ENCODE data around the gene PEDS1.

The PEDS1 gene

DNA sequence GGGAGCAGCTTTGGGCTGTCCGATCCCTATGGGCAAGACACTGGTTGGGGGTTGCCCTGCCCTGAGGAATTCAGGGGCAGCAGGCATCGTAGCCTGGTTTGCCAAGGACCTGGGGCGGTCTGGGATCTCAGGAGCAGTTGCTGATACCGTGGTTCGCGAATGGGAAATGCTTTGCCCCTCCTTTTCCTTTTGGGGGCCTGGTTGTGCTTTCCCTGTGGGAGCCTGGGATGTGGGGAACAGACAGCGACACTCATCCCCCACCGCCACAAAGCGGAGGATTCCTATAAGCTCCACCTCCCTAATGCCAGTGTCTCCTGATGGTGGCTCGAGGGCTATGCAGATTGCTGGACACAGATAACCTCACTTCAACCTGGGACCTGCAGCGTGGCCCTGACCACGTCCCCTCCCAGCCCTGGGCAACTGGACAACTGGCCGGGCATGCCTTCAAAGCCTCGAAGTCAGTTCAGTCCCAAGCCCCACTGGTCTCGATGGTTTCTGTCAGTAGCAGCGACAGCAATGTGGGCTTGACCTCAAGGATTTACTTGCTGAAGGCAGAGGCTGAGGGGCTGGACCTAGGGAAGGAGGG, 40.4 kb upstream of the PEDS1 start:
- intact Hi-C loops (cut with micrococcal nuclease), result no loop called here
- H3K9me3 Mint-ChIP-seq, result no peaks in the 10 kb centered on the region

DNA sequence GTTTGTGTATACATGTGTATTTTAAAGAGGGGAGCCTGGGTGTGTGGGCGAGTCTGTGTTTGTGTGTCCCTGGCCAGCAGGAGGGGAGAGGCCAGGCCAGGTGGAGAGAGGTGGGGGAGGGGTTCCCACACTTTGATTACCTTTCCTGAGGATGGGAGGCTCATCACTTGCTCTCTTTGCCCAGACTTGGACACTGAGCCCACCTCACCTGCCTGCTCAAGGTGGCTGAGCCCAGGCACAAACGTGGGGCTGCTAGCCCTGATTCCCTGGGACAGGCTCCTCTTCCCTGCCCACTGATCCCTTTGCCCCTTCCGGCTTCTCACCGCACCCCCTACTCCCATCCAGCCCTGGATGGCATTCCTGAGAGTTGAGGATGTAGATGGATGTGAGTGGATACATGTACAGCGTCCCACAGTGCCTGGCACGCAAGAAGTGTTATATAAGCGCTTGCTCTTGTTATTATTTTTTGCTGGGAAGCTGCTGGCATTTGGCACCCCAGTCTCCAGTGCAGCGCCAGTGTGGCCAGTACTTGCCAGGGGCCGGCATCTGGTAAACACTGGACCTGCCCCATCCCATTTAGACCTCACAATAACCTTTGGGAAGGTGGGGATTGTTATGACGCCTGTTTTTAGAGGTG, 39.8 kb upstream of the PEDS1 start:
- intact Hi-C loops (cut with micrococcal nuclease), result no loop called here
- Mint-ChIP-seq H3K36me3 (ENCODE audit: low read depth) (peaks cover 51% of the 10 kb centered on the region), H3K4me1 (ENCODE audit: low read depth) (peaks cover 77% of the 10 kb centered on the region), H3K4me3 (peak overlapping the region; percentile 96), H3K9me3 (no peaks in the 10 kb centered on the region), H3K27me3 (no peaks in the 10 kb centered on the region), H3K27ac (peak overlapping the region; percentile 88)

More for the DNA sequence above, 40.4 kb upstream of the PEDS1 start:
- H3K27me3 Mint-ChIP-seq, result no peaks in the 10 kb centered on the region
- peaks cover 51% of the 10 kb centered on the region for H3K36me3 Mint-ChIP-seq (ENCODE audit: low read depth)
- peak overlapping the region; percentile 88 for H3K27ac Mint-ChIP-seq
- H3K4me3 Mint-ChIP-seq, result peak overlapping the region; percentile 96
- peaks cover 74% of the 10 kb centered on the region for H3K4me1 Mint-ChIP-seq (ENCODE audit: low read depth)

- H3K4me3 Mint-ChIP-seq, result peak overlapping the region; percentile 96
- no peaks in the 10 kb centered on the region for H3K27me3 Mint-ChIP-seq
- intact Hi-C loops (cut with micrococcal nuclease), result no loop called here
- no peaks in the 10 kb centered on the region for H3K9me3 Mint-ChIP-seq
- peaks cover 79% of the 10 kb centered on the region for H3K4me1 Mint-ChIP-seq (ENCODE audit: low read depth)
- H3K27ac Mint-ChIP-seq, result peak overlapping the region; percentile 88
- peaks cover 51% of the 10 kb centered on the region for H3K36me3 Mint-ChIP-seq (ENCODE audit: low read depth)
Measured at GRCh38 chr20:50192364-50193198, 39.1 kb upstream of the PEDS1 start.

DNA sequence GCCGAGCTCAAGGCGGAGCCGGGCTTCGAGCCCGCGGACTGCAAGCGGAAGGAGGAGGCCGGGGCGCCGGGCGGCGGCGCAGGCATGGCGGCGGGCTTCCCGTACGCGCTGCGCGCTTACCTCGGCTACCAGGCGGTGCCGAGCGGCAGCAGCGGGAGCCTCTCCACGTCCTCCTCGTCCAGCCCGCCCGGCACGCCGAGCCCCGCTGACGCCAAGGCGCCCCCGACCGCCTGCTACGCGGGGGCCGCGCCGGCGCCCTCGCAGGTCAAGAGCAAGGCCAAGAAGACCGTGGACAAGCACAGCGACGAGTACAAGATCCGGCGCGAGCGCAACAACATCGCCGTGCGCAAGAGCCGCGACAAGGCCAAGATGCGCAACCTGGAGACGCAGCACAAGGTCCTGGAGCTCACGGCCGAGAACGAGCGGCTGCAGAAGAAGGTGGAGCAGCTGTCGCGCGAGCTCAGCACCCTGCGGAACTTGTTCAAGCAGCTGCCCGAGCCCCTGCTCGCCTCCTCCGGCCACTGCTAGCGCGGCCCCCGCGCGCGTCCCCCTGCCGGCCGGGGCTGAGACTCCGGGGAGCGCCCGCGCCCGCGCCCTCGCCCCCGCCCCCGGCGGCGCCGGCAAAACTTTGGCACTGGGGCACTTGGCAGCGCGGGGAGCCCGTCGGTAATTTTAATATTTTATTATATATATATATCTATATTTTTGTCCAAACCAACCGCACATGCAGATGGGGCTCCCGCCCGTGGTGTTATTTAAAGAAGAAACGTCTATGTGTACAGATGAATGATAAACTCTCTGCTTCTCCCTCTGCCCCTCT, 38.2 kb upstream of the PEDS1 start:
- Mint-ChIP-seq H3K4me3 (peak overlapping the region; percentile 96), H3K36me3 (ENCODE audit: low read depth) (peaks cover 47% of the 10 kb centered on the region), H3K4me1 (ENCODE audit: low read depth) (peaks cover 76% of the 10 kb centered on the region), H3K27me3 (no peaks in the 10 kb centered on the region), H3K9me3 (no peaks in the 10 kb centered on the region), H3K27ac (peak overlapping the region; percentile 88)
- intact Hi-C loops (cut with micrococcal nuclease), result loop anchor here (2.0 kb wide), 2 partner anchors 83 to 153 kb away; no protein-coding TSS in a partner anchor

GRCh38 chr20:50191065-50191543, 37.6 kb upstream of the PEDS1 start:
- peaks cover 76% of the 10 kb centered on the region for H3K4me1 Mint-ChIP-seq (ENCODE audit: low read depth)
- peak overlapping the region; percentile 88 for H3K27ac Mint-ChIP-seq
- H3K9me3 Mint-ChIP-seq, result no peaks in the 10 kb centered on the region

DNA sequence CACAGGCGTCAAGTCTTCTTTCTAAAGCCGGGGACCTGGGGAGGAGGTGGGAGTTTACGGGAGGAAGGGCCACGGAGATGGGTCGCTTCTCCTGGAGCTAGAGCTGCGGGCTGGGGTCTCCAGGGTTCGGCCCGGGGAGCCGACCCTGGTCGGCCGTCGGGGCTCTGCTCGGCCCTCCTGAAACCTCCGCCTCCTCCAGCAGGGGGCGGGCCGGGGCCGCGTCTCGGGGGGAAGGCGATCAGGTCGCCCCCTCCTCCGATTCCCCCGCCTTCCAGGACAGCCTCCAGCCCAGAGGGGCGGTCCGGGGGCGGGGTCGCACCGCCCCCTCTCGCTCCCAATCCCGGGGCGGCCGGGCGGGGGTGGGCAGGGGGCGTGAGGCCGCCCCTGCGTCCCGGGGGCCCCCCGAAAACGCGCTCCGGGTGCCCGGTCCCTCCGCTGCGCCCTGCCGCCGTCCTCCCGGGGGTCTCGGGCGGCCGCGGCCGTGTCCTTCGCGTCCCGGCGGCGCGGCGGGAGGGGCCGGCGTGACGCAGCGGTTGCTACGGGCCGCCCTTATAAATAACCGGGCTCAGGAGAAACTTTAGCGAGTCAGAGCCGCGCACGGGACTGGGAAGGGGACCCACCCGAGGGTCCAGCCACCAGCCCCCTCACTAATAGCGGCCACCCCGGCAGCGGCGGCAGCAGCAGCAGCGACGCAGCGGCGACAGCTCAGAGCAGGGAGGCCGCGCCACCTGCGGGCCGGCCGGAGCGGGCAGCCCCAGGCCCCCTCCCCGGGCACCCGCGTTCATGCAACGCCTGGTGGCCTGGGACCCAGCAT, 36.9 kb upstream of the PEDS1 start, which contains the start of gene CEBPB:
Gene CEBPB, plus strand, starts transcription at position 580 of the 814 bp plus-strand sequence. Its CDS starts 204 bp downstream, at position 784.
- peak within 1 kb of the TSS; percentile 82 for H3K4me3 Mint-ChIP-seq
- H3K4me1 Mint-ChIP-seq (ENCODE audit: low read depth), result peaks cover 72% of the 10 kb centered on the region
- intact Hi-C loops (cut with micrococcal nuclease), result loop anchor here (1.0 to 2.0 kb wide), 3 partner anchors 84 to 270 kb away; no protein-coding TSS in a partner anchor
- H3K27ac Mint-ChIP-seq, result peak within 1 kb of the TSS; percentile 88
- H3K9me3 Mint-ChIP-seq, result no peaks in the 10 kb centered on the region
- peaks cover 37% of the 10 kb centered on the region for H3K36me3 Mint-ChIP-seq (ENCODE audit: low read depth)
- peaks cover 7% of the 10 kb centered on the region for H3K27me3 Mint-ChIP-seq

More at GRCh38 chr20:50191065-50191543, 37.6 kb upstream of the PEDS1 start:
- Mint-ChIP-seq H3K4me3 (peak overlapping the region; percentile 82), H3K27me3 (peaks cover under 1% of the 10 kb centered on the region), H3K36me3 (ENCODE audit: low read depth) (peaks cover 43% of the 10 kb centered on the region)
- intact Hi-C loops (cut with micrococcal nuclease), result loop anchor here (2.0 kb wide), 2 partner anchors 84 to 154 kb away; no protein-coding TSS in a partner anchor

GRCh38 chr20:50189681-50190250, 36.2 kb upstream of the PEDS1 start:
- peaks cover 67% of the 10 kb centered on the region for H3K4me1 Mint-ChIP-seq (ENCODE audit: low read depth)
- H3K36me3 Mint-ChIP-seq (ENCODE audit: low read depth), result peaks cover 33% of the 10 kb centered on the region
- peak overlapping the region; percentile 88 for H3K27ac Mint-ChIP-seq
- H3K4me3 Mint-ChIP-seq, result peak overlapping the region; percentile 50
- peaks cover 12% of the 10 kb centered on the region for H3K27me3 Mint-ChIP-seq
- H3K9me3 Mint-ChIP-seq, result no peaks in the 10 kb centered on the region
- intact Hi-C loops (cut with micrococcal nuclease), result loop anchor here (1.0 to 2.0 kb wide), 3 partner anchors 85 to 271 kb away; no protein-coding TSS in a partner anchor

GRCh38 chr20:50188879-50189680, 35.6 kb upstream of the PEDS1 start:
- no peak overlapping the region for H3K4me3 Mint-ChIP-seq
- H3K4me1 Mint-ChIP-seq (ENCODE audit: low read depth), result peaks cover 66% of the 10 kb centered on the region
- intact Hi-C loops (cut with micrococcal nuclease), result no loop called here
- H3K27me3 Mint-ChIP-seq, result peaks cover 17% of the 10 kb centered on the region
- peak overlapping the region; percentile 88 for H3K27ac Mint-ChIP-seq
- H3K9me3 Mint-ChIP-seq, result no peaks in the 10 kb centered on the region
- peaks cover 26% of the 10 kb centered on the region for H3K36me3 Mint-ChIP-seq (ENCODE audit: low read depth)

DNA sequence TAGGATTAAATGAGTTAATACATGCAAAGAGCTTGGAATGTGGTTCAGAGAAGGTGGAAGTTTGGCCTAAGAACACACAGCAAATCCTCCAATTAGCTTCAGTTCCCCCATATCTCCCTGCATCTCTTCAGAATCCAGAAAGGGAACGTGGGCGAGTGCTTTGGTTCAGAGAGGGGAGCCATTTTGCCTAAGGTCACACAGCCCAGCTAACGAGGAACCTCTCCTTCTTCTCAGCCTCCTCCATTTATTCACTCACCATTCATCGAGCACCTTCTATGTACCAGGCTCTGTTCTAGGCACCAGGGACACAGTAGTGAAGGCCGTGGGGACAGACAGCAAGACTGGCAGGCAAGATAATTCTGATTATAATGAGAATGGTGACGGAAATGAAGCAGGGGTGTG, 34.8 kb upstream of the PEDS1 start:
- peaks cover 59% of the 10 kb centered on the region for H3K4me1 Mint-ChIP-seq (ENCODE audit: low read depth)

DNA sequence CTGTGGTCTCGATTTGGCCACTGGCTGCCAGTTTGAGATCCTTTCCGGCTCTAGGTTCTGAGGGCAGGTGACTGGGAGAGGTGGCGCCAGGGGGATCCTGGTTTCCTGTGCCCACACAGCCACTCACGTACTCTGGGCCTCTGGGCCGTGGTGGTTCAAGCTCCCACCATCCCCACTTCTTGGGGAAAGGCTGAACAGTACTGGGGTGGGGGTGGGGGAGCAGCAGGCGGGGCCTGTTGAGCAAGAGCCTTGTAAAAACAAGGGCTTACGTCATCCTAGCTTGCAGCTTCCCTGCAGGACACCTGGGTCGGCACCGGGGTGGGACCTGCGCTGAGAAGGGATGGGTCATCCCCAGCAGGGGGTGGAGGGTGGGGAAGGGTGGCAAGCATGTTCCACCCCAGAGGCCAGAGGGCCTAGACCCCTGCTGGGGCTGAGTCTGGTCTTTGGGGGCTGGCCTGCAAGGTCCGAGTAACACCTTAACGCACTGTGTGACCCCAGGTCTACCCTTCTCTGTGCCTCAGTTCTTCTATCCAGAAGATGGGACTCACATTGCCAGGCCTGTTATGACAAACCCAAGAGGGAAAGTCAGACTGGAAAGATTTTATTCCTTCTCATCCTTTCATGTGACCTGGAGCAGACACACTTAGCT, 34.0 kb upstream of the PEDS1 start:
- H3K27me3 Mint-ChIP-seq, result peaks cover 17% of the 10 kb centered on the region
- peak overlapping the region; percentile 46 for H3K27ac Mint-ChIP-seq
- H3K4me1 Mint-ChIP-seq (ENCODE audit: low read depth), result peaks cover 51% of the 10 kb centered on the region
- no peak overlapping the region for H3K4me3 Mint-ChIP-seq
- intact Hi-C loops (cut with micrococcal nuclease), result loop anchor here (2.0 kb wide), 1 partner anchor 393 kb away; no protein-coding TSS in a partner anchor
- H3K36me3 Mint-ChIP-seq (ENCODE audit: low read depth), result peaks cover 10% of the 10 kb centered on the region
- H3K9me3 Mint-ChIP-seq, result no peaks in the 10 kb centered on the region

More for the DNA sequence above, 34.8 kb upstream of the PEDS1 start:
- Mint-ChIP-seq H3K27ac (peak overlapping the region; percentile 46), H3K9me3 (no peaks in the 10 kb centered on the region), H3K4me3 (no peak overlapping the region), H3K36me3 (ENCODE audit: low read depth) (peaks cover 18% of the 10 kb centered on the region), H3K27me3 (peaks cover 17% of the 10 kb centered on the region)
- intact Hi-C loops (cut with micrococcal nuclease), result no loop called here

DNA sequence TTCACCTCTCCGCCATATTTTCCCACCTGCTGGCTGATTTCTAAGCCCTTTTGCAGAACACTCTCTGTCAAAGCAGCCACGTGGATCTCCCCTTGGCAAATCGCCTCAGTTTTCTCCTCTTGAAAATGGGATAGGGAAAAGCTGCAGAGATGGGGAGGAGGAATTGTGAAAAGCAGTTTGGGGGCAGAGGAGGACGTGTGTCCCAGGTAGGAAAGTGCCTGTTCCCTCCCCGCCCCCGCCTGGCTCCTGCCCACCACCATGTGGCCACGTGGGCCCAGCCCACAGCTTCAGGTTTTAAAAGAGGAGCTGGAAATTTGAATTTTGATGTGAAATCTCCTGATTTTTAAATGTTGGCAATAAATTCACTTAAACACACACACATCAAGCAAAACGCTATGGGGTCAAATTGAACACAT, 33.5 kb upstream of the PEDS1 start:
- H3K9me3 Mint-ChIP-seq, result no peaks in the 10 kb centered on the region
- H3K4me1 Mint-ChIP-seq (ENCODE audit: low read depth), result peaks cover 50% of the 10 kb centered on the region
- peaks cover 6% of the 10 kb centered on the region for H3K36me3 Mint-ChIP-seq (ENCODE audit: low read depth)
- no peak overlapping the region for H3K4me3 Mint-ChIP-seq
- H3K27me3 Mint-ChIP-seq, result peaks cover 17% of the 10 kb centered on the region
- H3K27ac Mint-ChIP-seq, result no peak overlapping the region
- intact Hi-C loops (cut with micrococcal nuclease), result loop anchor here (1.0 to 2.0 kb wide), 3 partner anchors 273 to 394 kb away; no protein-coding TSS in a partner anchor

Data from dendritic cell treated with granulocyte-macrophage colony-stimulating factor and Interleukin-4, amounts not matched to agents 40 ng/mL and 50 ng/mL, for 4 days (primary cell).